ENCODE data around the gene CAB39. TPM values are rescaled to one million over a fixed set of nuclear protein-coding genes. Genes with fewer than 3 reads are reported as not detected.

Gene CAB39
- total and polyA plus RNA-seq, 2 of the 8 experiments (the other 6 are each of a cell fraction or from before 2014, with no cell fraction given), result 16.4 to 50.5 TPM

- DNase-seq (ENCODE audit: low read depth in 1 of 2, low spot score in 2 of 2) (no peak), FAIRE-seq (no peak)
- Histone ChIP-seq H3K23me2 (ENCODE audit: low read depth, low read length) (0 out of 2 replicates have a peak, but pooled peaks cover under 1% of the 10 kb centered on the region), H3K4ac (replicated peaks; ENCODE audit: insufficient read length, low read depth, low read length) (no peak overlapping the region), H2BK20ac (ENCODE audit: low read length) (no peak overlapping the region), H3K56ac (replicated peaks; ENCODE audit: insufficient read length, low read depth, low read length) (no peak overlapping the region), H4K5ac (ENCODE audit: insufficient read length, low read depth, low read length) (no peak overlapping the region), H3K4me2 (ENCODE audit: insufficient read depth in 1 of 2, low read depth in 2 of 2, low read length in 2 of 2) (no peak overlapping the region), H4K20me1 (replicated peaks in 1 of 2; ENCODE audit: control insufficient read depth in 1 of 2, insufficient read depth in 2 of 2, low read length in 2 of 2) (peaks cover 1 to 4% of the 10 kb centered on the region in 2 experiments), H3K79me1 (ENCODE audit: low read depth, low read length) (peaks cover 6% of the 10 kb centered on the region), H3K27ac (ENCODE audit: low read depth, low read length) (no peak overlapping the region), H3K18ac (ENCODE audit: extremely low read depth, low read length) (no peak overlapping the region), H3K9ac (replicated peaks in 1 of 4; ENCODE audit: extremely low read depth in 1 of 4, low read depth in 3 of 4, low read length in 3 of 4) (no peak overlapping the region), H2BK15ac (ENCODE audit: low read length) (no peak overlapping the region), H3K14ac (ENCODE audit: insufficient read length) (no peak overlapping the region), H4K8ac (ENCODE audit: extremely low read depth, insufficient read depth, low read length) (no peak overlapping the region), H3K9me3 (ENCODE audit: insufficient read depth in 2 of 2, low read depth in 1 of 2, low read length in 1 of 2) (no peaks in the 10 kb centered on the region), H2BK120ac (replicated peaks; ENCODE audit: low read depth, low read length) (no peak overlapping the region), H2AK5ac (ENCODE audit: low read depth, low read length) (no peak overlapping the region), H2AFZ (ENCODE audit: low read length) (no peak overlapping the region), H3K36me3 (ENCODE audit: control insufficient read depth in 2 of 4, insufficient read depth in 4 of 4, low read length in 3 of 4) (peaks cover 0 to 3% (median 0%) of the 10 kb centered on the region in 4 experiments; a peak in 2 of 8 replicates), H3K4me1 (replicated peaks in 1 of 4; ENCODE audit: control insufficient read depth in 3 of 4, insufficient read depth in 4 of 4, low read length in 3 of 4) (peaks cover 6 to 38% (median 23%) of the 10 kb centered on the region in 4 experiments), H3K27me3 (replicated peaks in 1 of 4; ENCODE audit: control insufficient read depth in 3 of 4, extremely low read depth in 1 of 4, insufficient read depth in 3 of 4, low read length in 3 of 4) (no peaks in the 10 kb centered on the region), H2BK12ac (ENCODE audit: low read depth, low read length) (no peak overlapping the region), H3K79me2 (ENCODE audit: control insufficient read depth in 1 of 2, insufficient read depth in 2 of 2, low read length in 2 of 2) (peaks cover 20 to 97% of the 10 kb centered on the region in 2 experiments), H3K23ac (ENCODE audit: insufficient read length) (no peak overlapping the region), H4K91ac (replicated peaks; ENCODE audit: insufficient read length, low read length) (no peak overlapping the region), H2BK5ac (ENCODE audit: low read depth, low read length) (no peak overlapping the region), H3K4me3 (ENCODE audit: extremely low read depth in 1 of 4, insufficient read depth in 2 of 4, low read depth in 3 of 4, low read length in 4 of 4) (no peak overlapping the region)
- CTCF ChIA-PET (ENCODE audit: partially characterized antibody), result interaction anchor here (1.3 kb wide), 1 partner anchor 74 kb away, joined by 3 read pairs; no protein-coding TSS in a partner anchor
- WGBS, 2 experiments (ENCODE audit: extremely low coverage in 1 of 2, insufficient coverage in 1 of 2, insufficient read length in 1 of 2, insufficient replicate concordance in 2 of 2, low coverage in 1 of 2, low lambda C conversion rate in 2 of 2, missing lambda C conversion rate in 1 of 2), result 83 to 100% methylated on average over 1 to 3 of the region's 3 CpGs
- POLR2A ChIA-PET (ENCODE audit: partially characterized antibody), result no interaction called here
- TF ChIP-seq BRCA1 (IDR thresholded peaks at IDR 0.05; ENCODE audit: low read depth, low read length) (no peak), ATF2 (IDR thresholded peaks at IDR 0.05; ENCODE audit: low read length) (no peak), E2F6 (IDR thresholded peaks at IDR 0.05) (no peak)
Observed at GRCh38 chr2:230719340-230719739, 6.7 kb downstream of the CAB39 start.

Data from H1 (cell line).